HG03066 (cell line): ENCODE results near the gene SLC7A9.
"Not testable (repeated sequence)": the region's sequence is repeated elsewhere in the genome, so short reads cannot be mapped to it uniquely, and the experiment has no call there.

Experiments
- ATAC-seq: cut with Tn5 transposase; IDR thresholded peaks from one replicate; pipeline ENCODE4 v1.9.1; 2021; ENCODE audit warnings: low read depth; ENCODE audit not compliant: unreplicated experiment

SLC7A9 gene

DNA sequence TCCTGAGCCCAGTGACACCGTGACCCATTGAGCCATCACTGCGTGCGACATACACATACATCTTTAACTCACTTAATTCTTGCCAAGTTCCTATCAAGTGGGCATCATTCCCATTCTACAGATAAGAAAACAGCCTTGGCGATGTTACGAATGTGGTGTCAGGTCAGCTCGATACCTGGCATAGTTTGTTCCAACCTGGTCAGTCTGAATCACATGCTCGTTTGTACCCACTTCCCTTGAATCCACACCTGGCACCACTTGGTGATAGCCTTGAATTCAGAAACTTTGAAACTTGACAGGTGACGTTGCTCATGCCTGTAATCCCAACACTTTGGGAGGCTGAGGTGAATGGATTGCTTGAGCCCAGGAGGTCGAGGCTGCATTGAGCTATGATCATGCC, 59.1 kb downstream of the SLC7A9 start:
- no peak for ATAC-seq

DNA sequence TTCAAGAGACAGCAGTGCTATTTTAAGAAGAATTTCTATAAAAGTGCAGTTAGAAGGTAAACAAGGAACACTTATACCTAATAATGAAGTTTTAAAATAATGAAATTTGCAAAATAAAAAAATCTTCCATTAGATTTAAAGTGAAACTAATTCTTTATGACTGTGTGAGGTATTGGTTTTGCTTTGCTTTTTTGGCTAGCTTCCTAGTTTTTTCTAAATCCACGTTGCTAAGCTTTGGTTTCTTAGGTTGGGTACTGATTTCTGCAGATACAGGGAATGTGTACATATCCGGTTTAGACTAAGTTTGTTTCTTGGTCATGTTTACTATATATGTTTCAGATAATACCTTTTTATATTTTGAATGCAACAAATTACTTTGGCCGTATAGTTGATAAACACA, 59.8 kb downstream of the SLC7A9 start:
- ATAC-seq = no peak

- no peak for ATAC-seq
These were observed 60.3 kb downstream of the SLC7A9 start for GRCh38 chr19:32809254-32809653.

GRCh38 chr19:32808236-32808635, 61.3 kb downstream of the SLC7A9 start:
- no peak for ATAC-seq

- ATAC-seq = no peak
These were observed 66.7 kb downstream of the SLC7A9 start for GRCh38 chr19:32802840-32803239.

DNA sequence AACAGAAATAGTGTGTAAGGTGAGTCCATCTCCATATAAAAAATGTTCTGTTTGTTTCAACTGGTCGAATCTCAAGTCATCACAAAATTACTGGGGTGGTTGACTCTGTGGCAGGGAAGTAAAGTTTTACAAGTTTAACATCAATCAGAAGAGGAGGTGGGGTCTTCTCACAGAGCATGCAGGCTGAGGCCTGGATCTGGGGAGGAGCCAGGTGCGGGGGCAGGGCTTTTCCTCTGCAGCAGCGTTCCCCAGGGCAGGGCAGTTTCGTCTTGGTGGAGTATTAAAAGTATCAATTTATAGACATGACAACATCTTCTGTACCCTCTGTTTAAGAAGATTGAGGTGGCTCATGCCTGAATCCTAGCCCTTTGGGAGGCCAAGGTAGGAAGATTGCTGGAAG, 68.8 kb downstream of the SLC7A9 start:
- ATAC-seq = no peak

GRCh38 chr19:32800191-32800590, 69.4 kb downstream of the SLC7A9 start:
- ATAC-seq = no peak

GRCh38 chr19:32798201-32798600, 71.4 kb downstream of the SLC7A9 start:
- ATAC-seq = no peak

- ATAC-seq = no peak
These were observed 80.1 kb downstream of the SLC7A9 start for GRCh38 chr19:32789429-32789828.

GRCh38 chr19:32787895-32788294, 81.7 kb downstream of the SLC7A9 start:
- ATAC-seq = not testable (repeated sequence)

- not testable (repeated sequence) for ATAC-seq
These were observed 82.3 kb downstream of the SLC7A9 start for GRCh38 chr19:32787161-32787813.

DNA sequence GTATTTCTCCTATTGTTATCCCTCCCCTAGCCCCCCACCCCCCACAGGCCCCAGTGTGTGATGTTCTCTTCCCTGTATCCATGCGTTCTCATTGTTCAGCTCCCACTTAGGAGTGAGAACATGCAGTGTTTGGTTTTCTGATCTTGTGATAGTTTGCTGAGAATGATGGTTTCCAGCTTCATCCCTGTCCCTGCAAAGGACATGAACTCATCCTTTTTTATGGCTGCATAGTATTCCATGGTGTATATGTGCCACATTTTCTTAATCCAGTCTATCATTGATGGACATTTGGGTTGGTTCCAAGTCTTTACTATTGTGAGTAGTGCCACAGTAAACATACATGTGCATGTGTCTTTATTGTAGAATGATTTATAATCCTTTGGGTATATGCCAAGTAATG, 87.5 kb downstream of the SLC7A9 start:
- ATAC-seq = not testable (repeated sequence)

DNA sequence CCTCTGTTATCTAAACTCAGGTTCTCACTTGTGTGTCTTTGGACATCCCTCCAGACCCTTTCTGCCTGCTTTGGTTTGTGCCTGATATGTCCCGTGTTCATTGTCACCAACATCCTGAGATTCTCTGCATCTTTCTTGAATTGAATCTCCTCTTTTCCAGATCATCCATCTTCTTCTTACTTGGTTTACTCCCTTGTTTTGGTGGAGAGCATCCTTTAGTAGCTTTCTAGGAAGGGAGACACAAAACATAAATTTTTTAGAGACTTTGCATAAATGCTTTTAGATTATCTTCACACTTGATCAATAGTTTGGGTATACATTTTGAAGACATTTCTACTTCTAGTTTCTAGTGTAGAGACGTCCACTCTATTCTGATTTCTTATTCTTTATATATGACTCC, 88.3 kb downstream of the SLC7A9 start:
- ATAC-seq = no peak
